Psoas muscle (tissue), 8 donors: ENCODE results near the gene NUP50. TPM values are rescaled to one million over a fixed set of nuclear protein-coding genes. Genes with fewer than 3 reads are reported as not detected.

Source experiments
- ATAC-seq, 4 donors: fragments of 200-7000 bp; cut with Tn5 transposase; one replicate each; pipeline ENCODE4 v1.9.1; 2020; ENCODE audit warnings: moderate library complexity in 3 of 4, mild to moderate bottlenecking in 2 of 4
- DNase-seq, 2 donors: peaks; one replicate each; pipeline ENCODE4 v3.0.0-alpha.2; 2020
- H3K27ac ChIP-seq: fragments of 200-600 bp; one replicate; pipeline ENCODE4 v1.8.0; 2022
- H3K27me3 ChIP-seq, 3 donors: fragments of 200-600 bp in 1 of 3; one replicate each; pipeline versions ENCODE4 v1.6.1 to v1.8.0; 2013 to 2022; ENCODE audit warnings: low read length in 2 of 3, mild to moderate bottlenecking in 2 of 3, moderate library complexity in 1 of 3; ENCODE audit not compliant: insufficient read depth in 3 of 3
- H3K36me3 ChIP-seq, 2 donors: fragments of 200-600 bp in 1 of 2; one replicate each; pipeline versions ENCODE4 v1.6.1 to v1.8.0; 2013 to 2022; ENCODE audit warnings: low read depth in 1 of 2, mild to moderate bottlenecking in 1 of 2, moderate library complexity in 1 of 2; ENCODE audit not compliant: insufficient read depth in 1 of 2
- H3K4me1 ChIP-seq: fragments of 200-600 bp; one replicate; pipeline ENCODE4 v1.8.0; 2022
- H3K4me3 ChIP-seq: fragments of 200-600 bp; one replicate; pipeline ENCODE4 v1.8.0; 2022; ENCODE audit warnings: mild to moderate bottlenecking
- H3K9me3 ChIP-seq: fragments of 200-600 bp; one replicate; pipeline ENCODE4 v1.8.0; 2022
- CTCF ChIP-seq: fragments of 200-600 bp; IDR thresholded peaks from one replicate; pipeline ENCODE4 v1.8.0; 2022; ENCODE audit warnings: antibody characterized with exemption
- WGBS, 3 donors: extraction: QIAGEN DNeasy Blood & Tissue Kit; methylation state at CpG; one replicate each; pipeline versions ENCODE4 v1.1.6 to v1.1.7; 2013; 5-methylcytosine and 5-hydroxymethylcytosine counted together
- intact Hi-C, 2 donors: fragments of 100-400 bp; cut with DNase I; formaldehyde crosslinking; loops; one replicate each; pipeline versions ENCODE4 v1.11.0 to v1.14.2; 2022
- polyA plus RNA-seq, 3 donors: library from polyadenylated mRNA; stranded (reverse); fragments of 200-250 nt; gene quantifications; one replicate each; pipeline ENCODE4 v1.2.3, GENCODE V29; 2013
- total RNA-seq, 4 donors: library from RNA; stranded (reverse); fragmentation: NEBNext Ultra II Directional in 2 of 4; extraction: Animal tissue kit (Norgen Biotek cat#: 25700) in 2 of 4; gene quantifications; one replicate each; pipeline versions ENCODE4 v1.2.1 to v1.2.4, GENCODE V29; 2021 to 2023
- donor health status: healthy with polysubstance abuse.
- donor health status: DM: no; HTN: no; CAD: no; lungs with moderate emphysema.
- donor health status: Bipolar disorder and iron deficiency.
- donor health status: healthy.
- donor health status: DM: yes; HTN: yes; CAD: no.
- donor health status: DM: no; HTN: no; CAD: no.
- donor health status: DM: no; HTN: no; CAD: no.
- donor health status: DM: yes; HTN: yes; CAD: no.

NUP50 gene
- total and polyA plus RNA-seq, 7 donors, result 6.1 to 26.6 (median 20.3) TPM

GRCh38 chr22:45200860-45201511 is 37.3 kb downstream of the NUP50 start:
- Histone ChIP-seq H3K9me3 (no peaks in the 10 kb centered on the region), H3K27ac (no peak overlapping the region), H3K4me3 (no peak overlapping the region), H3K27me3 (no peaks in the 10 kb centered on the region), H3K36me3 (peaks cover 0 to 88% of the 10 kb centered on the region in 2 donors), H3K4me1 (no peaks in the 10 kb centered on the region)
- intact Hi-C loops, result no loop called here
- ATAC-seq (no peak), DNase-seq (peak in 1 of 2 donors; percentile 29)
- TF ChIP-seq CTCF, result no peak
- 93% methylated on average over 18 of the region's 18 CpGs for WGBS, 3 donors

- Histone ChIP-seq H3K9me3 (no peaks in the 10 kb centered on the region), H3K36me3 (peaks cover 0 to 80% of the 10 kb centered on the region in 2 donors), H3K27ac (no peak overlapping the region), H3K4me1 (no peaks in the 10 kb centered on the region), H3K27me3 (no peaks in the 10 kb centered on the region), H3K4me3 (no peak overlapping the region)
- no peak for TF ChIP-seq CTCF
- intact Hi-C loops, result no loop called here
- DNase-seq (peak in 1 of 2 donors; percentile 35), ATAC-seq (peak in 1 of 4 donors; percentile 8)
- 61 to 71% (median 68%) methylated on average over 9 of the region's 9 CpGs for WGBS, 3 donors
Measured at GRCh38 chr22:45201678-45202332, 38.1 kb downstream of the NUP50 start.

- intact Hi-C loops, result no loop called here
- DNase-seq (peak in 1 of 2 donors; percentile 45), ATAC-seq (peak in 1 of 4 donors; percentile 10)
- WGBS, 3 donors, result 90 to 93% (median 92%) methylated on average over 35 to 36 of the region's 36 CpGs
- H3K4me3 ChIP-seq, result no peak overlapping the region
- H3K27me3 ChIP-seq, result no peaks in the 10 kb centered on the region
- no peaks in the 10 kb centered on the region for H3K9me3 ChIP-seq
- peaks cover 0 to 73% of the 10 kb centered on the region in 2 donors for H3K36me3 ChIP-seq
- TF ChIP-seq CTCF, result no peak
- no peak overlapping the region for H3K27ac ChIP-seq
- no peaks in the 10 kb centered on the region for H3K4me1 ChIP-seq
Measured at GRCh38 chr22:45202333-45203149, 38.8 kb downstream of the NUP50 start.

- no peaks in the 10 kb centered on the region for H3K27me3 ChIP-seq
- WGBS, 3 donors, result 90 to 93% (median 91%) methylated on average over 37 to 40 of the region's 40 CpGs
- H3K9me3 ChIP-seq, result no peaks in the 10 kb centered on the region
- no peak overlapping the region for H3K27ac ChIP-seq
- intact Hi-C loops, result no loop called here
- H3K36me3 ChIP-seq, result peaks cover 0 to 66% of the 10 kb centered on the region in 2 donors
- DNase-seq, result peak in 1 of 2 donors; percentile 35
- no peaks in the 10 kb centered on the region for H3K4me1 ChIP-seq
- TF ChIP-seq CTCF, result no peak
- ATAC-seq, result no peak
- H3K4me3 ChIP-seq, result no peak overlapping the region
Measured at GRCh38 chr22:45203150-45203951, 39.6 kb downstream of the NUP50 start.
